IgD-negative memory B cell (primary cell): Measurements from ENCODE around the gene DMBX1. TPM values are rescaled to one million over a fixed set of nuclear protein-coding genes. Genes with fewer than 3 reads are reported as not detected.

ENCODE experiments used
- H3K27ac Mint-ChIP-seq, 3 donors: one replicate each; pipeline ENCODE4 v1.8.0; 2020 to 2022; ENCODE audit warnings: mild to moderate bottlenecking in 3 of 3, mixed read lengths in 3 of 3, moderate library complexity in 1 of 3
- H3K27me3 Mint-ChIP-seq: one replicate; pipeline ENCODE4 v1.8.0; 2021; ENCODE audit warnings: mixed read lengths
- H3K36me3 Mint-ChIP-seq: one replicate; pipeline ENCODE4 v1.8.0; 2020; ENCODE audit warnings: mild to moderate bottlenecking, mixed read lengths
- H3K4me1 Mint-ChIP-seq, 3 donors: one replicate each; pipeline ENCODE4 v1.8.0; 2020 to 2022; ENCODE audit warnings: mixed read lengths in 3 of 3, mild to moderate bottlenecking in 1 of 3
- H3K4me3 Mint-ChIP-seq, 4 donors: one replicate each; pipeline ENCODE4 v1.8.0; 2020 to 2022; ENCODE audit warnings: mild to moderate bottlenecking in 4 of 4, mixed read lengths in 4 of 4, moderate library complexity in 3 of 4
- H3K9me3 Mint-ChIP-seq, 3 donors: one replicate each; pipeline ENCODE4 v1.8.0; 2020 to 2021; ENCODE audit warnings: mixed read lengths in 3 of 3, mild to moderate bottlenecking in 1 of 3
- polyA plus RNA-seq: library from polyadenylated mRNA; unstranded; fragments of 300-500 nt; fragmentation: Illumina TruSeq; gene quantifications from one replicate; pipeline ENCODE4 v1.2.3, GENCODE V29; 2021

Gene DMBX1
- polyA plus RNA-seq, 1 donor from 2014 or later, result not detected

DNA sequence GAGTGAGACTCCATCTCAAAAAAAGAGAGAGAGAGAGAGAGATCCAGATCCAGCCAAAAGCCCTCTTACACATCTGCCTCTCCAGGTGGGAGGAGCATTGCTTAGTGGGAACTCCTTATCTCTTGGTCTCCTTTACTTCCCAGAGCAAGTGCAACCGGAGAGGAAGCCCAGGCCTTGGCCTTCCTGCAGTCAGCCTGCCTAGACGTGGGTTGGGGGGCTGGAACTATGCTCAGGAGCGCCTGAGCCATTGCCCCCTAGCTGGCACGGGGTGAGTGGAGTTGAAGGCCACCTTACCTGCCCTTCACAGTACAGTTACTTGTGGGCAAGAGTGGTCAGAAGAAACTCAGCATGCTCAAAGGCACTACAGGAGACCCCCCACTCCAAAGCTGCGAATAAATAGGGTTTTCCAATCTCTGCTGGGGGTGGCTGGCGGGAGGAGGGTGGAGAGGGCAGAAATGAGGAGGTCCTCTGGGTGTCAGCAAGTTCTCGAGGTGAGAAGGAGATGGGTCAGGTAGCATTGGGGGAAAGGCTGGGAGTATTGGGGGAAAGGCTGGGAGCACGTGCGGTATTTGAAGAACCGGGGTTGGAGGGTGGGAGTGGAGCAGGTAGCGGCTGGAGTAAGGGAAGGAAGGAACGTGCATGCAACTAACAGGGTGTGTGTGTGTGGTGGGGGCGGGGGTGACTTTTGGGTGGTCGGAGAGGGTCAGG lies 4.7 kb upstream of the DMBX1 start:
- H3K27ac Mint-ChIP-seq, result no peak overlapping the region
- H3K36me3 Mint-ChIP-seq, result no peaks in the 10 kb centered on the region
- peaks cover 5 to 9% (median 5%) of the 10 kb centered on the region in 3 donors for H3K4me1 Mint-ChIP-seq
- H3K27me3 Mint-ChIP-seq, result peaks cover 58% of the 10 kb centered on the region
- H3K9me3 Mint-ChIP-seq, result peaks cover 0 to 2% (median 0%) of the 10 kb centered on the region in 3 donors
- H3K4me3 Mint-ChIP-seq, result peak overlapping the region in 1 of 4 donors; percentile 43

DNA sequence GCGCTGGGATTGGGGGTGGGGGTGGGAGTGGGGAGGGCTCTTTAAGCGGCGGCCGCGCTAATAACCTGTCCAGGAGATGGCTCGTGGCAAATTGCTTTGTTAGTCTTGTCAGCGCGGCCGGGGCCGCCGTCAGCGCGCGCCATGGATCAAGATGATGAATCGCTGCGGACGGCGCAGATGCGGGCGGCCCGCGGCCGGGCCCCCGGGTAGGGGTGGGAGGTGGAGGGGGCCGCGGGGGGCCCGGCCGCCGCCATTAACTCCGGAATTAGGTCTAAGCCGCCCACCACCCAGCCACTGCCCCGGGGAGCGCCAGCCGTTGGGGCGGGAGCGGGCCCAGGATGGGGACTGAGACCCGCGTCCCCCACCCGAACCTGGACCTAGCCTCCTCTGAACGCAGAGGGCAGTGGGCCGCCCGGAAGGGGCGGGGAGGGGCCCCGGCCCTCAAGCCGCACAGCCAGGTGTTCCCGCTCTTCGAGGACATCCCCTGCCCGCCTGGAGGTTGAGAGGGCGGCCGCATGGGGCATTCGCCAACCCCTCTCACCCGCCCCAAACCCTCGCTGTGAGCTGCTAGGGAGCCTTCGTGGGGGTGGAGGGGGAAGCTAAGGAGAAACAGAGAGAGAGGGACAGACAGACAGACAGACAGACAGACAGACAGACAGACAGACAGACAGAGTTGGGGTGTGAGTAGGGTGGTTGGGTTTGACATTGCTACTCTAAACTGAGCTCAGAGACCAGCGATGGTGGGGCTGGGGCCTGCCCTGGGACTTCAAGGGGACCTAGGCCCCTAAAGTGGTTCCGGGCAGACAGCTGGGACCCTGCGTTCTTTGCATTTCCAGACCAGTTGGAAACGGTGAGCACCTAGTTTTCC lies 3.8 kb upstream of the DMBX1 start:
- no peak overlapping the region for H3K27ac Mint-ChIP-seq
- H3K4me3 Mint-ChIP-seq, result no peak overlapping the region
- H3K36me3 Mint-ChIP-seq, result no peaks in the 10 kb centered on the region
- peaks cover 0 to 2% (median 0%) of the 10 kb centered on the region in 3 donors for H3K9me3 Mint-ChIP-seq
- H3K4me1 Mint-ChIP-seq, result peaks cover 5 to 11% (median 8%) of the 10 kb centered on the region in 3 donors
- peaks cover 60% of the 10 kb centered on the region for H3K27me3 Mint-ChIP-seq

DNA sequence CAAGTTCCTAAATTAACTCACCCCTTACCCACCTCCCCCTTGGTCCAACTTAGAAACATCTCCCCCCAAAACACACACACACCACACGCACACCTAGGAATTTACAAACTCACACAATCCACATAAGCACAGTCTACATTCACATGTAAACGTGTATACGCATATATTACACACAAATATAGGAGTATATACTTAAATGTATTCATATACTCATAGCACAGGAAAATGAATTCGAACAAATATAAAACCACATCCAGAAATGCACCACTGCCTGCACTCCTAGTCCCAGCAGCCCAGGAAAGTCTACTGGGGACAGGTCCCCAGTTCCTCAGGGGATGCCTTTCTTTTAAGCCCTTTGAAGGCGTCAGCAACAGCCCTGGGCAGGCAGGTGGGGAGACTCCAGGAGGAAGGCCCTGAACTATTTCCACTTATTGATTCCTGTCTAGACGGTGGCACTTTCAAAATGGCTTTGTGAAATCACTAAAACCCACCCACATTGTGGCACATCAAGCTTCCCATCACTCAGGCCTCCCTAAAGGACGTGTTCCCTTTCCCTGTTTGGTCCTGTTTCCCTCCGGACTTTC lies 3.1 kb upstream of the DMBX1 start:
- H3K4me3 Mint-ChIP-seq, result peak overlapping the region in 1 of 4 donors; percentile 55
- peaks cover 0 to 2% (median 0%) of the 10 kb centered on the region in 3 donors for H3K9me3 Mint-ChIP-seq
- peaks cover 5 to 11% (median 8%) of the 10 kb centered on the region in 3 donors for H3K4me1 Mint-ChIP-seq
- H3K27ac Mint-ChIP-seq, result no peak overlapping the region
- H3K27me3 Mint-ChIP-seq, result peaks cover 58% of the 10 kb centered on the region
- H3K36me3 Mint-ChIP-seq, result no peaks in the 10 kb centered on the region

- H3K4me1 Mint-ChIP-seq, result peaks cover 8 to 14% (median 10%) of the 10 kb centered on the region in 3 donors
- peaks cover 0 to 2% (median 0%) of the 10 kb centered on the region in 3 donors for H3K9me3 Mint-ChIP-seq
- peaks cover 66% of the 10 kb centered on the region for H3K27me3 Mint-ChIP-seq
- no peak overlapping the region for H3K27ac Mint-ChIP-seq
- H3K4me3 Mint-ChIP-seq, result peak overlapping the region in 1 of 4 donors; percentile 39
- H3K36me3 Mint-ChIP-seq, result no peaks in the 10 kb centered on the region
Observed at GRCh38 chr1:46487818-46488218, 1.8 kb upstream of the DMBX1 start.

- H3K27me3 Mint-ChIP-seq, result peaks cover 69% of the 10 kb centered on the region
- H3K9me3 Mint-ChIP-seq, result peaks cover 0 to 2% (median 0%) of the 10 kb centered on the region in 3 donors
- peak overlapping the region in 1 of 3 donors; percentile 84 for H3K27ac Mint-ChIP-seq
- peak overlapping the region; percentile 78 to 95 (median 90) for H3K4me3 Mint-ChIP-seq
- peaks cover 8 to 14% (median 10%) of the 10 kb centered on the region in 3 donors for H3K4me1 Mint-ChIP-seq
- no peaks in the 10 kb centered on the region for H3K36me3 Mint-ChIP-seq
Observed at GRCh38 chr1:46488343-46489168, 1.1 kb upstream of the DMBX1 start.

DNA sequence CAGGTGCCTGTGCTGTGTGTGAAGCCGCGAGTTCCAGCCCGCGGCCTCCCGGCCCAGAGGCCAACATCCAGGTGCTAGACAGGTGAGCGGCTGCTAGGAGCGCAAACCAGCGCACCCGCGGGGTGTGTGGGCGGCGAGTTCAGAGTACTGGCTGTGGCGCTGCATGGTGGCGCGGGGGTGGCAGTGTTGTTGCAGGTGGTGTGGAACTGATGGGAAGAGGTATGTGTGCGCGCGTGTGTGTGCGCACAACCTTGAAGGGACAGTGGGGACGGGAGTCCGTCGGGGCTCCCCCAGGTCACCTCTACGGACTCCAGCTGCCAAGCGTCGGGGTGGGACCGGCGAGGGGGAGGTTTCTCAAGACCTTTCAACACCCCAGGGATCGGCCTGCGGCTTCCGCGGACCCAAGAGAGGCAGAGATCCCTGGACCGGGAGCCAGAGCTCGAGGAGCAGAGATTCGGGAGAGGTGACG lies 433 bp upstream of the DMBX1 start:
- peaks cover 8 to 14% (median 10%) of the 10 kb centered on the region in 3 donors for H3K4me1 Mint-ChIP-seq
- H3K27me3 Mint-ChIP-seq, result peaks cover 69% of the 10 kb centered on the region

DNA sequence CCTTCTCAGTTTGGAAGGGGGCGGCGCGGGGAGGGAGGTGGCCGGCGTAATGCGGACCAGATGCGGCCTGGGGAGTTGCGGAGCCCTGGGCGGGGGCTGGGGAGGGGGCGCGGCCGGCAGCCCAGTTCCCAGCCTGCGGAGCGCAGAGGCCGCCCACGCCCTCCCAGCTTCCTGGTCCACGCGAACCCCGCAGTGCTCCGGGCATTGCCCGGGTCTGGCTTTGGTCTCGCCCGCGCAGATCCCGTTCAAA lies 695 bp downstream of the DMBX1 start:
- Mint-ChIP-seq H3K27ac (no peak overlapping the region), H3K27me3 (peaks cover 63% of the 10 kb centered on the region), H3K4me3 (peak overlapping the region in 3 of 4 donors; percentile 25 to 86 (median 47)), H3K9me3 (no peaks in the 10 kb centered on the region), H3K36me3 (no peaks in the 10 kb centered on the region), H3K4me1 (peaks cover 8 to 14% (median 10%) of the 10 kb centered on the region in 3 donors)

More for the DNA sequence above, 433 bp upstream of the DMBX1 start:
- Mint-ChIP-seq H3K36me3 (no peaks in the 10 kb centered on the region), H3K9me3 (peaks cover 0 to 2% (median 0%) of the 10 kb centered on the region in 3 donors), H3K27ac (peak overlapping the region in 1 of 3 donors; percentile 84), H3K4me3 (peak overlapping the region; percentile 78 to 95 (median 90))

DNA sequence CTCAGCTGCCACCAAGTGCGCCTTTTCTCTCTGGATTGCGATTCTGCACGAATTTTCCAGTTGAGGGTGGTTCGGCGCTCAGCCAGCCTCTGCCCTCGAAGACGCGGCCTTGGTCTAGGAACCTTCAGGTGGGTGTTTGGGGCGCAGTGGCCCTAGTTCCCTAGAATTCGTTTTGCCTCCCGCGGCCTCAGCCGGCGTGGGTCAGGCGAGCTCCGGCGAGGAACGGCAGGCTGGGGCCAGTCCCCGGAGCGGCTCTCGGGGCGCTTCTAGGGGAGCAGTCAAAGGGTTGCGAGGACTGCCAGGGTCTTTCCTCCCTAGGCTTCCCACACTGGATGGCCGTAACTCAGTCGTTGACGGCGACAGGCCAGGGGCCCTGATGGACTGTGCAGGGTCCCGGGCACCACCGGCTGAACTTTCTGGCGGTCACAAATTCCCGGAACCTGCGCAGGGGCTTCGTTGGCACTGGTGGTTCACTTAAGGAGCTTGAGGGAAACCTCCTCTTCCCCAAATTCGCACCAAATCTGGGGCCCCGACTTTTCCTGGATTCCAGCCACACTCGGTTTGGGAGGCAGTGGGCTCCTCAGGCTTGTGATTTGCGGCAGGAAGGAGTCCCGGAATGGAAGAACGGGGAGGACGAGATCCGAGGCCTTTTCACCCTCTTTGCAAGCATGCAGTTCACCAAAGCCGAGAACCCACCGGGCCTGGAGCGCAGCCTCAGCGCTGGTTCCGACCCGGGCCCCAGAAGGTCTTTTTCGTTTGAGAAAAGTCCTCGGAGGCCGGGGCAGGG lies 1.2 kb downstream of the DMBX1 start:
- Mint-ChIP-seq H3K27me3 (peaks cover 63% of the 10 kb centered on the region), H3K4me1 (peaks cover 8 to 14% (median 10%) of the 10 kb centered on the region in 3 donors), H3K9me3 (no peaks in the 10 kb centered on the region), H3K4me3 (peak overlapping the region in 3 of 4 donors; percentile 25 to 65 (median 47)), H3K36me3 (no peaks in the 10 kb centered on the region), H3K27ac (no peak overlapping the region)

DNA sequence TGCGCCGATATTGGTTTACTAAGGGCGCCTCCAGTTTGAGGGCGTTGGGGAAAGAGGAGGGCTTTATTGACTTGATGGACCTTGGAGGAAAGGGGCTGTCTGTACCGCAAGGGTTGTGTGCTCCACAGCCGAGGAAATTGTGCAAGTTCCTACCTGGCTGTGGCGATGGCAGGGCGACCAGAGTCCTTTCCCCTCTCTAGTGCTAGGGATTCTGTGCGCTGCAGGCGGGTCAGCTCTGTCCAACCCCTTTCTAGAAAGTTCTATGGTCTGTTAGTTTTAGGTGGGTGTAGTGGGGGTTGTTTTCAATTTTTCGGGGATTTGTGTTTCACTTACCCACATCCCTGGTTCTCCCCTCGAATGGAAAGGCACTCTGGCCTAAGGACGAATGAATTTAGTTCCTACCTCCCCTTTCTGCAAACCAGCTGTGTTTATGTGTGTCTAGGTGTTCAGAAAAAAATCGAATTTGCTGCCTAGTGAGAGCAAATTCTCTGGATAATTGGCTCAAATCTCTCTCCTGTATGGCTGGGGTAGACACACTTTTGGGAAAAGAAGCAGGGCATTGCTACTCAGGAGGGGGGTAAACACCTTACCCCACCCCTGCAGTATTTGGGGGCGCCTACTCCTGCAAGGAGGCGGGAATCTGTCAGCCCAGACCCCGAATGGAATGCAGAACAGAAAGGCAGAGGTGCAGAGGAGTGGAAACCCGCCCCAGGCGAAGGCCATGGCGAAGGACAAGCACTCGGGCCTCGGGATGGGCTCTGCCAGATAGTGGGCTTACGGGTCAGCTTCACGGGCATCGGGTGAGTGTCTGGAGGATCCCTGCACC lies 2.0 kb downstream of the DMBX1 start:
- Mint-ChIP-seq H3K27me3 (peaks cover 59% of the 10 kb centered on the region), H3K27ac (no peak overlapping the region), H3K4me3 (peak overlapping the region in 1 of 4 donors; percentile 63), H3K4me1 (peaks cover 6 to 14% (median 10%) of the 10 kb centered on the region in 3 donors), H3K9me3 (no peaks in the 10 kb centered on the region), H3K36me3 (no peaks in the 10 kb centered on the region)

GRCh38 chr1:46492269-46492853 lies 2.7 kb downstream of the DMBX1 start:
- Mint-ChIP-seq H3K4me1 (peaks cover 6 to 14% (median 10%) of the 10 kb centered on the region in 3 donors), H3K27ac (no peak overlapping the region), H3K4me3 (no peak overlapping the region), H3K36me3 (no peaks in the 10 kb centered on the region), H3K9me3 (no peaks in the 10 kb centered on the region), H3K27me3 (peaks cover 53% of the 10 kb centered on the region)

DNA sequence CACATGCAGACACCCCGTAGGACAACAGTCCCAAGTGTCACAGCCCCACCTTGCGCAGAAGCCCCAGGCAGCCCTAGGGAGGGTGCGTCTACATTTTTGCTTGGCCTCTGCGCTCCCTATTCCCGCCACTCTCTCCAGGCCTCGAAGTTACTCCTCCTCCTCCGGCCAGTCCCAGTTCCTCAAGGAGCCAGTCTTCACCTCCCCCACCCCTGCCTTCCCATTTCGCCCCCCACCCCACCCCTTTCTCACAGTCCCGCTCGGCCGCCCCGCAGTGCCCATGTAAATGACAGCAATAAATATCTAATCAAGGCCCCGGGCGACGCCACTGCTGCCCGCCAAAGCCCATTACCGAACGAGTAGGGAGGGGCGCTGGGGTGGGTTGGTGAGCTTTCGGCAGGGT lies 3.2 kb downstream of the DMBX1 start:
- Mint-ChIP-seq H3K27ac (no peak overlapping the region), H3K27me3 (peaks cover 48% of the 10 kb centered on the region), H3K4me3 (no peak overlapping the region), H3K4me1 (peaks cover 6 to 14% (median 10%) of the 10 kb centered on the region in 3 donors), H3K9me3 (no peaks in the 10 kb centered on the region), H3K36me3 (no peaks in the 10 kb centered on the region)

- Mint-ChIP-seq H3K9me3 (no peaks in the 10 kb centered on the region), H3K4me1 (peaks cover 6 to 14% (median 10%) of the 10 kb centered on the region in 3 donors), H3K4me3 (no peak overlapping the region), H3K27me3 (peaks cover 43% of the 10 kb centered on the region), H3K27ac (no peak overlapping the region), H3K36me3 (no peaks in the 10 kb centered on the region)
Observed at GRCh38 chr1:46493316-46494032, 3.8 kb downstream of the DMBX1 start.
